Right renal pelvis (tissue), 4 donors: ENCODE measurements around the gene ITPRID2. TPM values are rescaled to one million over a fixed set of nuclear protein-coding genes. Genes with fewer than 3 reads are reported as not detected.
A peak's percentile ranks its signal among the peaks of the same experiment; 100 is the strongest.

Experiments
- DNase-seq, 4 donors: peaks; one replicate each; pipeline ENCODE4 v3.0.0-alpha.2; 2013; ENCODE audit warnings: low read depth in 4 of 4, low spot score in 3 of 4, missing footprints in 1 of 4
- polyA plus RNA-seq, 4 donors: library from polyadenylated mRNA; unstranded; fragments of 120-200 nt; gene quantifications; one replicate each; pipeline ENCODE4 v1.2.1, GENCODE V29; 2013; ENCODE audit not compliant: insufficient read length in 4 of 4

Gene ITPRID2
- polyA plus RNA-seq, 4 donors: 154 to 207 (median 174) TPM

DNA sequence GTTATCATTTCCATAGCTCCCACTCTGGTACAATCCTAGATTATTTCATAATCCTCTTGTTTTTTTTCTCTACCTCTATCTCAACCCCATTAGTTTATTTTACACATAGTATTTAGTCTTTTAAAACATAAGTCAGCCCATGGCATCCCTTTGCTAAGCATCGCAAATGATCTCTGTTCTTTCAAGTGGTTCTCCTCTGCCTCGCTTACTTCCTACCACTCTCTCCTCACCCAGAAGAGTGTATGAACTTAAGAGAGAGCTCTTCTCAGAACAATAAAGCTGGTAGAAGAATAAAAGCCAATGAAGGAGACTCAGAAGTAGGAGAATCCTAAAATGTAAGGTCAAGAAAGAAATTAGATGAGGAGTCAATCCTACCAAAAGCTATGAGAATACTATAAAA, 12.2 kb upstream of the ITPRID2 start:
- no peak for DNase-seq

DNA sequence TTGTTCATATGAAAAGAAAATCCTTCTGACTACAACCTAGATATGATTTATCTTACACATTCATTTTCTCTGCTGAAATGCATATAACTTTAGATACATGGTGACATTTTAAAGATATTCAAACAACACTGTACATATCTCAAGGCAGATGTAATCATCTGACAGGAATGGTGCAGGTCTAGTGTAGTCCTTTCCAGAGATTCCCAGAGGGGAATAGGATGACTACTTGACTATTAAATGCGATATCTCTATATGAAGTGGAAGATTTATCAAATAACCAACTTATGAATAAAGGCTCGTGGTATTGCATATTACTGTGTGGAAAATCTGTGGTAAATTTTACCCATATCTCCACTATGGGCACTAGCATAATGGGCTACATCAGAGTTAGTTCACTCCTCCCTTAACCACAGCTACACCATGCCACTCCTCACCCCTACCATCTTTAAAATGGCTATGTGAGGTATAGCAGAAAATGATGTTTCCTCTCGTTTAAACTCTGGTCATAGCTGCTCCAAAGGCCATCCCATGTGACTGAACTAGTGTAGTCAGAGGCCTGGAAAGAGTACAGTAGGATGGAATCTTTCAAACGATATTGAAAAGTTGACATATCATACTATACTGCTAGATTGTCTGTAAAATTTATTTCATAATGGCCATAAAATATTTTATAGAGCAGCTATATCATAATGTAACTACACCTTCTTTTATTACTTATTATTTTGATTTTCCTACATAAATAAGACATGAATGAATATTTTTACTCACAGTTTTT, 9.1 kb upstream of the ITPRID2 start:
- no peak for DNase-seq

DNA sequence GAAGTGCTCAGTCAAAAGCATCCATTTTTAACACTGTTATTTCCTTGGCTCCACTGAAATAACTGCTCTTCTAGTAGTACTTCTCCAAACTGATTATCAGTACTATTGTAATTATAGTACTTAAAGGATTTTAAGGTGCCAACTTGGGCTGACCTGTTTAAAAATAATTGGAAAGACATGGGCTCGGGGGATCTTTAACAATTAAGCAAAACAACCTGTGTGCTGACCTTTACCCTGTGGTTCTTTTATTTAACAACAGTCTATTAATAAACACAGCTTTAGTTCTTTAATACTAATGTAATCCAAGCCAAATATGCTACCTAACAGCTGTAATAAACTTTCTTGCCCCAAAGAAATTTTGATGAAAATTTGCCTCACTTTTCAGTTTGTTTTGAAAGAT, 6.9 kb upstream of the ITPRID2 start:
- no peak for DNase-seq

DNA sequence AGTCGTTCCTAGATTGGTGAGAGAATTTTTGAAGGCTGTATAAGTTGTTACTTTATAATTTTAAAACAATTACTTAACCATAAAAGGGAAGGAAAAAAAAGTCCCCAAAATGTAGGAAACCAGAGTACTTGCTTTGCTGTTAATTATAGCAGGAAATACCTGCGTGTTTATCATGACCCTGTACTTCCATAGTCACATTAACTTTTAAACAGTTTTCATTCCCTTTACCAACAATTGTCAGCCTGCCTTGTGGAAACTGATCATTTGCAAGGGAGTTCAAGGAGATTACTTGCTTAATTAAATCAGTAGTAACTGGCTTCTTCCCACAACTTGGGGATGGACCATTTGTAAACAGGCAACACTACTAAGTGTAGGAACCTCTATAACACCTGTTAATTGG, 6.4 kb upstream of the ITPRID2 start:
- no peak for DNase-seq

DNA sequence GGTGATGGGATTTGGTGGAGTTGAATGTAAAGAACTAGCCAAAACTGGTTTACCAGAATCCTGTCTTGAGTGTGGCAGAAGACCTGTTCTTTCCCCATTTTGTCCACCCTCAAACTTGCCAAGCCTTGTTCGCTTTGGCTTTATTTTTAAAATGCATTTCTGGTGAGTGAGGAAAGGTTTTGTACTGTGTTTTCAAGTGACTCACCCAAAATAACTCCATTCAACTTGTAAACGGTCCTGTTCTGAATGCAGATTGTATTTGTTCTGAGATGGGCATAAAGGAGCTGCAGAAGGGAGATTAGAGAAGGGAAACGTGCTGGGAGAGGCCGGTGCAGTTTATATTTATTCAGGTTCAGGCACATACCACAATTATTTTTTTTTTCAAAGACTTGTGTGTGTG, 5.3 kb upstream of the ITPRID2 start:
- DNase-seq: no peak

DNA sequence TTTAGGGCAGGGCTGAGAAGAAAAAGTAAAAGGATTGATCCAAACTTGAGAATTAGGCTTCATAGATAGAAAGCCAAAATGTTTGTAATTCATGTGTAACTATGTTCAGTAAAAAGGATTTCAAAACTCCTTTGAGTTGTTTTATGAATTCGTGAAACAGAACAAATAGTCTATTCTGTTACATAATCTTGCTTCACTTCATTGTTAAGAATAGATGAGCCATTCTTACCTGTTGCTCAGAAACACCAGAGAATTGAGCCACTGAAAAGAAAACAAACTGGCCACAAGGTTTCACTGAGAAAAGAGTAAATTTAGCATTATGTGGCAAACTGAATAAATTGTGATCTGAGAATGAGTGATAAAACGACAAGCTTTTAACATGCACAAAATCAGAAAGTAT, 4.5 kb upstream of the ITPRID2 start:
- DNase-seq: no peak

DNA sequence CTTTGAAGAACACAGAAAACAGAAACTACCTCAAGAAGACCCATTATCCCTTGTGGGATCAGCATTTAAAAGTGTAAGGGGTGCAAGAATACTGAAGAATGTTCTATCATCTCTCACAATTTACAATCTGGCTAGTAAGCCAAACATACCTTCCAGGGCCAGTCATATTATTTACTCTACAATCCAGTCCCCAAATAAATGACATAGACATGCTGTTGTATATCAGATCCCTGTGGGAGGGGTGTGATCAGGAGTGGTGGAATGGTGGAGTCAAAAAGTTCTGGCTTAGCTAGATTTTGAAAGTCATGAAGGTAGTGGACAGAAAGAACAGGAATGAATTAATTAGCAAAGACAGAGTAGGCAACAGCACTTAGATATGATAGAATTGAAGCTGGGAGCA, 1.8 kb upstream of the ITPRID2 start:
- no peak for DNase-seq

DNA sequence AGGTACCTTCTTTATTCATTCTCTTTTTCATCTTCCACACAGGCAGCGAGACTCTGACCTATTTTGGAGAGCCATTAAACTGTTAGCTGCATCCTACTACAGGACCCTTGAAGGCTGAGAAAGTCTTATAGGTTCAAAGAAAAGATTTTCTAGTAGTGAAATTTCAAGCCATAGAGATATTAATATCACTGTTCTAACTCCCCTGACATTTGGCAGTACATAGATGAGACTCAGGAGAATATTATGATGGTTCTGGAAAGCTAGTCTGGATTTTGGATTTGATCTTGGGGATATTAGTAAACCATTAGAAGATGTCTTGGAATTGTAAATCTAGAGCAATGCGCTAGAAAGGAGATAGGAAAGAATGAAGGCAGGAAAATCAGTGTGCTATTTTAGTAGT, 1.3 kb upstream of the ITPRID2 start:
- DNase-seq: no peak

DNA sequence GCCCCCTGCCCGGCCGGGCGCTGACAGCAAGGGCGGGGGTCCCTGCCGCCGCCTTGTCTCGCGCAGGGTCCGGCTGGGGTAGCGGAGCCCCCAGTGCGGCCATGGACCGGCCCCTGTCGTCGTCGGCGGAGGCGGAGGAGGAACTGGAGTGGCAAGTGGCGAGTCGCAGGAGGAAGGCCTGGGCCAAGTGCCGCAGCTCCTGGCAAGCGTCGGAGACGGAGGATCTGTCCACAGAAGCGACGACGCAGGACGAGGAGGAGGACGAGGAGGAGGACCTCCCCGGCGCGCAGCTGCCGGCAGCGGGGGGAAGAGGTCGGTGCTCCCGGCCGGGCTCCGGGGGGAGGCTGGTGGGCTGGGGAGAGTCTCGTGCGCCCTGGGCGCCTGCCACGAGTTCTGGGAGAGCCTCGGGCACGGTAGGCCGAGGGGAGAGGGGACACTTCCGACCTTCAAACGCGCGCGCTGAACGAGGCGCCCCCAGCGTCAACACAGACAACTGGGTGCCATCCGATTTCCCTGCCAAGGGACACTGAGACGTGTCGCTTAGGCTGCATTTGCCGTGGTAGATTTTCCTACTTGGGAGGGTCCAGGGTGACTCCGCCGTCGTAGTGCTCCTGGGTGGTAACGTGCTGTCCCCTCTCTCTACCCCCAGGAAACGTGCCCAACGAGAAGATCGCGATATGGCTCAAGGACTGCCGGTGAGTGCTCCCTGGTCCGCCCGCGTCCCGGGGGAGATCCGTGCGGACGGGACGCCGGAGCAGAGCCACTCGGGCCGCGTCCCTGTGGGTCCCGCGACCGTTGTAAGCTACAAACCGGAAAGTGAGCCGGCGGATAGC, 652 bp downstream of the ITPRID2 start:
- DNase-seq: peak; percentile 39 to 79 (median 52)

DNA sequence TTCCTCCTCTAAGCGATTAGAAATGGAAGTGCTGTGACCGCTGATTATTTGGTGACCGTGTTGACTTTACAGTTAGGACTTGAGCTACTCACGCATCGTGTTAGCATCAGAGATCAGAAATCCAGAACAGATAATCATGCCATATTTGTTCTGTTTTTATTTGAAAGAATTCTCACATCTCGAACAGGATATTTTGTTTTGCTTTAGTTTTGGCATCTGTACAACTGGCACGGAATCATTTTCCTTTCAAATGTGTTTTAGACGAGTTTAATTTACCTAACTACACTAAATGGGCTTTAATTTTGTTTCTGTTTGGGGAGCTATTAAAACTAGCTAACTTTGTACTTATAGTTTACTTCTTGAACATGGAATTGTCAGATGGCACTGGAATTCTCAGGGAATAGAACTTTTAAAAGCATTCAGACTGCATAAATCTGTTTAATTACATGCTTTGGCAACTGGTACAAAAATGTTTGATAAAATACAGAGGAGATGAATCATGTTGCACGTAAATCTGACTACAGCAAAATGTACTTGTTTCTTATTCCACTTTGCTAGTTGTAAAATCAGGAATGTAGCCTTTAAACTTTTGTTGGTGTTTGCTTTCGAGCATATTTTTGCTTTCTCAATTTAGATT, 1.4 kb downstream of the ITPRID2 start:
- DNase-seq: peak in 1 of 4 donors; percentile 25

DNA sequence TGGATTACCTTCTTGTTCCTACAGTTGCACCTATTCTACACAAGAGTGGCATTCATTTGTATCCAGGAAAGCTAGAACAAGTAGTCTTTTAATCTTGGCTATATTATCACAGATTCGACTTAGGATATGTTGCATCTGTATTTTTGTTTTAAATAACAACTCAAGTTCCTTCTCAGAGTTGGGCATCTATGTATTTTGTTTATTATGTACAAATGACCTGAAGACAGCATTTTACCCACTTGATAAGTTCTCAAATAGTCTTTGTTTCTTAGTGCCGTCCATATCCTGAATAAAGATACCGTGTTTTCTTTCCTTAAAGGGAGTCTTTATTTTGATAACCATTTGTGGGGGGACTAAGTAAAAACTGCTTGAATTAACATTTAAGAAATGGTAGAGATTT, 2.9 kb downstream of the ITPRID2 start:
- no peak for DNase-seq

DNA sequence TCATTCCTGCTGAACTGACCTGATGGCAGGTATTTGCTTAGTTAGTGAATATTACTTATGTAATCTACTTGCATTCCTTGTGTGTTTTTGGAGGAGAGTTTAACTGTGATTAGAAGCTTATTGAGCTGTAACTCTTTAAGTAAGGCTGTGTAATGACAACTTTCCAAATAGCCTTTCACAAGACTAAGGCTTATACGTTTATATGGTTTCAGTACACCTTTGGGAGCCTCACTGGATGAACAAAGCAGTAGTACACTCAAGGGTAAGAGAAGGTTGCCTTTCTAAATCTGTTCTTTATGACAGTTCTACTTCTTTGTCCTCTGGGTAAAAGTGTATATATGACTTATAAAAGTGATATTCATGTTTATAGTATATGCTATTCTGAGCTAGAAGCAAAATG, 4.3 kb downstream of the ITPRID2 start:
- DNase-seq: no peak

DNA sequence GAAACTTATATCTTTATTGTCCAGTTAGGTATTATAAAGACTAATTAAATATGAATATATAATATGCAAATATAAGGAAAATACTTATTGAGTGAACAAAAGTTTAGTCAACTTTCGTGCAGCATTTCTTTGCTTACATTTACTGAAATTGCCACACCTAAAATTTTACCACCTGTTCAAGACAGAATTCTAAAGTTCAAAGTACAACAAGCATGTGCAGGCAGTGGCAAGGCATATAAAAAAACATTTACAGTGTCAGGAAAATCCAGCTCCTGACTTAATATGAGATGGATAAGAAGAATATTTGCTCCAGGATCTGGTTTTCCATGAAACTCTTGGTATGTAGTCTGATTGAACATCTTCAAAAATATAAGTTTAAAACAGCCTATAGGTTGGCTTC, 4.8 kb downstream of the ITPRID2 start:
- DNase-seq: no peak

DNA sequence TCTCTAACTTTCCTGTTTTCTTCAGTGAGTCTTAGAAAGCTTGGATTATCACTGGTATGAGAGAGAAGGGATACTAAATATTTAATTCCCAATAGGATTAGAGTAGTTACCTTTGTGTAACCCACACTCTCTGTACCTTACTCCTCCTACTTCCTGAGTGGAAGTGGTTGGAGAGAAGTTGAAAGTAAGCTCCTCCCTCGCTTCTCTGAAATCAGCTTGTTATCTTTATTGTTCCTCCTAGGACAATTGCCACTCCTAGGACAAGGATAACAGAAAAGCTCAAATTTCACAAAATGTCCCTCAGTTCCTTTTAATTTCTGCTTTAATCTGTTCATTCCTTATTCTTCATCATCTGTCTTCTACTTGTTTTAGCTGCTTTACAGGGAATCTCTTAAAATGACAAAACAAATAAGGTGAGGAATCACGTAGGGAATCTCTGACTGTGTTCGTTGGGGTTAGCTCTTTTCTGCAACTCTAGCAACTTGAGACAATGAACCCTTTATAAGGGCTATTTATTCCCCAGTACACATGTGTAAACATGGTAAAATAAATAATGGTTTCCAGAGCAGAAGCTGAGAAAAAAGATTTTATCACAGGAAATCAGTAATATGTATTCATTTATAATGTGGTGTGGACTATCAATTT, 8.6 kb downstream of the ITPRID2 start:
- no peak for DNase-seq

DNA sequence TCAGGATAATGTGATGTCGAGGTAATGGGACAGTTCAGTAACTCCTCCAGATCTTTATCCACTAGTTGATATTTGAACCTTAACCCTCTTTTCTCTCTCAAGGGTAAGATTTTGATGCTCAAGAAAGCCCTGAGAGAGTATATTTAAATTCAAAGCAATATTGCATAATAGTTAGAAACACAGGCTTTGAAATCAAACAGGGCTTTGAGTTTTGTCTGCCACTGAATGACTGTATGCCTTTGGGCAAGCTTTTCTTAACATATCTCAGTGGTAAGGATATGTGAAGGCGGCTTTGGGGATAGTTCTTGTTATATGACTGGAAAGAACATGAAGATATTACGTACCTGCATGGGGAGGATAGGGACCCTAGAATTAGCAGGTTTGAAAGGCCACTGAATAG, 11.1 kb downstream of the ITPRID2 start:
- no peak for DNase-seq

DNA sequence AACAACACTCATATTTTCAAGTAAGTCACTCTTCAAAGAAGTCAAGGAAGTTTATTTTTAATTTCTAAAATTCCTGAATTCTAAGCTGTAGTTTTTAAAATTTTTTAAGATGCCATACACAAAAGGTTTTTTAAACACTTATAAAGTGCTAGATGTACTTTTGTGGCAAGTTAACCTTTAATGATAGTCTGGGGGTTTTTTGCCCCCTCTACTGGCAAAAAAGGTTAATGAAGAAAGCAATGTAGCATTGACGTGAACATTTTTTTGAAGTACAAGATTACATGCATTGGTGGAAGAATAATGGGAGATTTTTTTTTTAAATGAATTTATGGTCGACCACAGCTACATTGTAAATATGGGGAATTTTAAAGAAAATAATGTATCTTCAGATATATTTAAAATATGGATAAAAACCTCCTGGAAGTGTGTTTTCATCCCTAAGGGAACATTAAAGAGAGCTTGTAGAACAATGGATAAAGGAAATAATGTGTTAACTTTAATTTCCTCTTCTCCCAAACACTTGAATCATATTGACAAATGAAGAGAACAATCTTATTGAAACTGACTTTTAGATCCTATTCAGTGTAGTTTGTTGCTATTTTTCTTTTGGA, 12.6 kb downstream of the ITPRID2 start:
- peak in 2 of 4 donors; percentile 44 to 52 for DNase-seq

DNA sequence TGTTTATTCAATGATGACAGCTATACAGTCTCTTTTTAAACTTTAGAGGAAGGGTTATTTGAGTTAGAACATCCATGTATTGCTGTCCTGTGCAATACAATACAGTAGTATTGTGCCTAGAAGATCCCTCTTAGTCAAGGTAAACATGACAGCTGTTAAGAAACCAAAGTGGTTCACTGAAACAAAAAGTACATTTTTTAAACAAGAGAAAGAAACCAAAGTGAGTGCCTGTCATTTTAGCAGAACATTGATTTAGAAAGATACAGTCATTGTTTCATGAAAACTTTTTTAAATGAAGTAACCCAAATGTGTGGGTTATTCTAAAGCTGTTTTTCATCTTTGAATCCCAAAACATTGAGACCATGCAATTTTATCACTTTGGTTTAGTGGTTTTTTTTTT, 15.5 kb downstream of the ITPRID2 start:
- no peak for DNase-seq

DNA sequence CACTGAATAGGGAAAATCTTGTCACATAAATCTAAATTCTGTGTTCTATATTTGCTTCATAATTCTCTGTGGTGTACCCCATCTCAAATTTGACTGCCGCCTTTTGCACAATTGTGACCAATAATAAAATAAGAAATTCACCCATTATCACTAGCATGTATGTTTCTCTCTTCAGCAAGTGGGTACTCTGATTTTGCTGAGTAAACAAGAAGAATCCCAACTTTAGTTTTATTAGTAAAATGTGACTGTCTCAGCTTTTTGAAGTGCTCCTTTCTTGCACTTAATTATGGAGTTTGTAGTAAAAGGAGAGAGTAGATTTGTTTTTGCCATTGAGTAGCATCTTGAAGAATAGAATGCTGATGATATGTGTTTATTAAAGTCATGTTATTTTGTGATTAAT, 16.1 kb downstream of the ITPRID2 start:
- DNase-seq: no peak

DNA sequence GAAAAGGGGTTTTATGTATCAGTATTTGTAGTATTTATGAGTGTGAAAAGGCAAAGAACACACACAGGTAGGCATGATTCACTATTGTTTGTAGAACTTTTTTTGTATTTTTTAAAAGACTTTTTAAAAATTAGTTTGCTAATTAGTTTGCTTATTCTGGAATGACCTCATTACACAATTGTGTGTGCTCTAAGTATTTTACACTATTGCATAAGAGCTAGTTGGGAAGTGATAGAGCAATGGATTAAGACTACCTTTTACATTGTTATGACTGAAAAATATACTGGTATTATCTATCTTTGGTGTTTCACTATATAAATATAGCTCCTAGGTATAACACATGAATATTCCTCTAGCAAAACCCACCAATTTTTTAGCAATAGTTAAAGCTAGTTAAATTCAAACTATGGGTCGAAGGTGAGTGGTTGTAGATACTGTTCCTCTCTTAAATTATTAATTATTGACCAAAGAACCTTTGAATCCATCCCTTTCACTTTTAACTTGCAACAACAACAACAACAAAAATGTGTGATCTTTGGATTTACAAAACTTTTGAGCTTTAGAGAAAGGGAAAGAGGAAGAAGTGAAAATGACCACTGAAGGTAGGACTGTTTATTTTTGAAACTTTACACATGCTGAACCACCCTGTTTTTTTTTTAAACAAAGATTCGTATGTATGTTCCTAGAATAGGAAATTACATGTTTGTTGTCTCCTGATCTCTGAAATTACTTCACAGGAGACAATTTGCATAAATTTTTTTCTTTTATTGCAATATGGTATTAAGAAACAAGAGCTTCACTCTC, 18.7 kb downstream of the ITPRID2 start:
- DNase-seq: no peak

DNA sequence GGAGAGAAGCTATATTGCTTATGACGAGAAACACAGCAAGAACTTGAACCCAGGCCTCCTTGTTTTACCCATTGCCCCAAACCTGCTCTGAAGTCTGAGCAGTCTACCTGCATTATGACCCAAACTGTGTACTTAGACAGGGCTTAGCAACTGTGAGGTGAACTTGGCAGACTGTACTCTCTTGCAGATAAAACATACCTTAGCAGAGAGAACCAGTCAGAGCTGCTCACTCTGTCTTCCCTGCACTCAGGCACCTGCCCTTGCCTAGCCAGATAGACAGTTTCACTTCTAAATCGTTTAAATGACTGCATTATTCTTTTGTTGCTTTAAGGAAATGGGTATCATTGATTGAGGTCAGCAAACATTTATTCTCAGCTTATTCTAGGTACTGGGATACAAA, 20.3 kb downstream of the ITPRID2 start:
- no peak for DNase-seq
